HEK293 (cell line): ENCODE results near the gene GPR152.

Experiments
- CTCF ChIA-PET: fragments of 350-600 bp; formaldehyde crosslinking; extraction: SDS; loops from one replicate; lab custom pipeline; 2021; ENCODE audit warnings: antibody characterized with exemption; lab: Yijun Ruan, JAX
- POLR2A ChIA-PET: fragments of 300-600 bp; formaldehyde crosslinking; extraction: SDS; loops from one replicate; lab custom pipeline; 2020; ENCODE audit warnings: antibody characterized with exemption, inconsistent platforms; lab: Yijun Ruan, JAX
- H3K27ac ChIP-seq: fragments of 200-500 bp; sonication (Bioruptor generic); 2 replicates; pipeline ENCODE4 v1.5.1; 2014; ENCODE audit warnings: low read depth, low read length, control low read depth, inconsistent platforms; ENCODE audit errors: extremely low read depth
- H3K36me3 ChIP-seq, 2 experiments: fragments of 200-500 bp in 1 of 2; sonication (Bioruptor generic) in 1 of 2; 1 replicate in 1 of 2; 2 replicates in 1 of 2; pipeline ENCODE4 v1.5.1; 2014 to 2017; ENCODE audit warnings: inconsistent platforms in 2 of 2, low read length in 2 of 2; ENCODE audit not compliant: control insufficient read depth in 2 of 2, insufficient read depth in 1 of 2
- H3K4me1 ChIP-seq: fragments of 200-500 bp; sonication (Bioruptor generic); 2 replicates; pipeline ENCODE4 v1.5.1; 2014; ENCODE audit warnings: mild to moderate bottlenecking, low read length, inconsistent platforms; ENCODE audit not compliant: control insufficient read depth, insufficient read depth
- H3K4me3 ChIP-seq: 2 replicates; pipeline ENCODE4 v1.5.1; 2011; ENCODE audit warnings: low read depth, mild to moderate bottlenecking, control low read depth, low read length, moderate library complexity
- H3K9me3 ChIP-seq: fragments of 200-500 bp; sonication (Bioruptor generic); 2 replicates; pipeline ENCODE4 v1.5.1; 2014; ENCODE audit warnings: low read depth, low read length, inconsistent platforms; ENCODE audit not compliant: control insufficient read depth, insufficient read depth
- ATF2 ChIP-seq: fragments of 450-650 bp; formaldehyde crosslinking; IDR thresholded peaks from 2 replicates; pipeline ENCODE4 v1.5.1; 2016; ENCODE audit warnings: missing biosample characterization, missing genetic modification characterization, low read depth
- BCL11A ChIP-seq: fragments of 450-650 bp; formaldehyde crosslinking; IDR thresholded peaks from 2 replicates; pipeline ENCODE4 v1.5.1; 2016; ENCODE audit warnings: low read depth, missing biosample characterization, missing genetic modification characterization
- HIC1 ChIP-seq: fragments of 450-650 bp; formaldehyde crosslinking; IDR thresholded peaks from 2 replicates; pipeline ENCODE4 v1.5.1; 2016; ENCODE audit warnings: missing biosample characterization, missing genetic modification characterization
- HOXC10 ChIP-seq: sonication (generic); formaldehyde crosslinking; IDR thresholded peaks from 2 replicates; pipeline ENCODE4 v1.8.1; 2023; ENCODE audit warnings: mild to moderate bottlenecking, missing genetic modification reagents
- KLF10 ChIP-seq: fragments of 450-650 bp; IDR thresholded peaks from 2 replicates; pipeline ENCODE4 v1.5.1; 2018; ENCODE audit warnings: missing biosample characterization, mild to moderate bottlenecking, missing genetic modification characterization
- MZF1 ChIP-seq: fragments of 450-650 bp; formaldehyde crosslinking; IDR thresholded peaks from 2 replicates; pipeline ENCODE4 v1.5.1; 2017; ENCODE audit warnings: missing biosample characterization, missing genetic modification characterization, borderline replicate concordance
- TSHZ1 ChIP-seq: fragments of 450-650 bp; formaldehyde crosslinking; IDR thresholded peaks from 2 replicates; pipeline ENCODE4 v1.5.1; 2016; ENCODE audit warnings: missing biosample characterization, missing genetic modification characterization, borderline replicate concordance
- ZNF140 ChIP-seq: fragments of 450-650 bp; formaldehyde crosslinking; IDR thresholded peaks from 2 replicates; pipeline ENCODE4 v1.5.1; 2016; ENCODE audit warnings: missing biosample characterization, missing genetic modification characterization
- ZNF16 ChIP-seq: fragments of 450-650 bp; formaldehyde crosslinking; IDR thresholded peaks from 2 replicates; pipeline ENCODE4 v1.5.1; 2016; ENCODE audit warnings: low read depth, missing biosample characterization, missing genetic modification characterization
- ZNF19 ChIP-seq: fragments of 450-650 bp; formaldehyde crosslinking; IDR thresholded peaks from 2 replicates; pipeline ENCODE4; 2016; ENCODE audit warnings: missing biosample characterization, missing genetic modification characterization, low read depth
- ZNF211 ChIP-seq: fragments of 450-650 bp; formaldehyde crosslinking; IDR thresholded peaks from 2 replicates; pipeline ENCODE4 v1.5.1; 2016; ENCODE audit warnings: low read depth, missing biosample characterization, missing genetic modification characterization
- ZNF214 ChIP-seq: fragments of 450-650 bp; formaldehyde crosslinking; IDR thresholded peaks from 2 replicates; pipeline ENCODE4 v1.5.1; 2017; ENCODE audit warnings: missing biosample characterization, mild to moderate bottlenecking, missing genetic modification characterization, borderline replicate concordance
- ZNF280D ChIP-seq: fragments of 450-650 bp; formaldehyde crosslinking; IDR thresholded peaks from 2 replicates; pipeline ENCODE4 v1.5.1; 2016; ENCODE audit warnings: missing biosample characterization, missing genetic modification characterization
- ZNF302 ChIP-seq: fragments of 450-650 bp; formaldehyde crosslinking; IDR thresholded peaks from 2 replicates; pipeline ENCODE4 v1.5.1; 2016; ENCODE audit warnings: missing biosample characterization, missing genetic modification characterization, low read depth
- ZNF416 ChIP-seq: fragments of 450-650 bp; formaldehyde crosslinking; IDR thresholded peaks from 2 replicates; pipeline ENCODE4 v1.5.1; 2016; ENCODE audit warnings: missing biosample characterization, missing genetic modification characterization
- ZNF423 ChIP-seq: fragments of 450-650 bp; formaldehyde crosslinking; IDR thresholded peaks from 2 replicates; pipeline ENCODE4 v1.5.1; 2016; ENCODE audit warnings: missing biosample characterization, missing genetic modification characterization
- ZNF48 ChIP-seq: fragments of 450-650 bp; formaldehyde crosslinking; IDR thresholded peaks from 2 replicates; pipeline ENCODE4 v1.5.1; 2016; ENCODE audit warnings: missing biosample characterization, missing genetic modification characterization
- ZNF529 ChIP-seq: fragments of 450-650 bp; formaldehyde crosslinking; IDR thresholded peaks from 2 replicates; pipeline ENCODE4 v1.5.1; 2017; ENCODE audit warnings: missing genetic modification characterization, missing biosample characterization; ENCODE audit not compliant: insufficient replicate concordance
- ZNF580 ChIP-seq: fragments of 450-650 bp; formaldehyde crosslinking; IDR thresholded peaks from 2 replicates; pipeline ENCODE4 v1.5.1; 2016; ENCODE audit warnings: missing biosample characterization, missing genetic modification characterization
- ZNF621 ChIP-seq: fragments of 450-650 bp; formaldehyde crosslinking; IDR thresholded peaks from 2 replicates; pipeline ENCODE4 v1.5.1; 2017; ENCODE audit warnings: missing biosample characterization, missing genetic modification characterization
- ZNF629 ChIP-seq: fragments of 450-650 bp; formaldehyde crosslinking; IDR thresholded peaks from 2 replicates; pipeline ENCODE4 v1.5.1; 2017; ENCODE audit warnings: missing biosample characterization, missing genetic modification characterization
- ZNF677 ChIP-seq: fragments of 450-650 bp; IDR thresholded peaks from 2 replicates; pipeline ENCODE4 v1.5.0; 2018; ENCODE audit warnings: missing biosample characterization, mild to moderate bottlenecking, missing genetic modification characterization, moderate library complexity
- ZNF792 ChIP-seq: fragments of 450-650 bp; formaldehyde crosslinking; IDR thresholded peaks from 2 replicates; pipeline ENCODE4 v1.5.1; 2016; ENCODE audit warnings: missing biosample characterization, missing genetic modification characterization

The GPR152 gene

GRCh38 chr11:67501854-67502253 is 49.3 kb upstream of the GPR152 start:
- ChIA-PET CTCF (interaction anchor here (0.6 kb wide), 1 partner anchor 32 kb away, joined by 3 read pairs; no protein-coding TSS in a partner anchor), POLR2A (no interaction called here)
- no peak overlapping the region for H3K4me3 ChIP-seq
- H3K27ac ChIP-seq: no peak overlapping the region
- peaks cover 0 to 61% of the 10 kb centered on the region in 2 experiments; a peak in 1 of 3 replicates for H3K36me3 ChIP-seq
- no peaks in the 10 kb centered on the region for H3K4me1 ChIP-seq
- no peaks in the 10 kb centered on the region for H3K9me3 ChIP-seq
- TF ChIP-seq MZF1 (tag by site-specific recombination) (no peak), ZNF211 (tag by site-specific recombination) (no peak), ZNF214 (tag by site-specific recombination) (no peak), ZNF792 (tag by site-specific recombination) (no peak), HOXC10 (CRISPR knock-in tag) (no peak), TSHZ1 (tag by site-specific recombination) (no peak), ZNF280D (tag by site-specific recombination) (no peak), ZNF19 (tag by site-specific recombination) (no peak), ZNF302 (tag by site-specific recombination) (no peak), ZNF16 (tag by site-specific recombination) (no peak), ZNF629 (tag by site-specific recombination) (no peak), ZNF140 (tag by site-specific recombination) (no peak)
- TF ChIP-seq, all 188 proteins: peak for 0

GRCh38 chr11:67500831-67501715 is 48.5 kb upstream of the GPR152 start:
- ChIA-PET CTCF (interaction anchor here (0.6 kb wide), 1 partner anchor 31 kb away, joined by 3 read pairs; no protein-coding TSS in a partner anchor), POLR2A (no interaction called here)
- H3K4me1 ChIP-seq: no peaks in the 10 kb centered on the region
- H3K9me3 ChIP-seq: no peaks in the 10 kb centered on the region
- H3K4me3 ChIP-seq: no peak overlapping the region
- peaks cover 0 to 61% of the 10 kb centered on the region in 2 experiments; a peak in 1 of 3 replicates for H3K36me3 ChIP-seq
- no peak overlapping the region for H3K27ac ChIP-seq
- TF ChIP-seq ZNF416 (tag by site-specific recombination) (no peak), ATF2 (tag by site-specific recombination) (no peak), ZNF529 (tag by site-specific recombination) (no peak), ZNF423 (tag by site-specific recombination) (no peak), KLF10 (no peak), ZNF580 (no peak), ZNF621 (no peak), ZNF211 (tag by site-specific recombination) (no peak), ZNF48 (no peak), BCL11A (tag by site-specific recombination) (no peak), HIC1 (tag by site-specific recombination) (no peak), ZNF677 (no peak)
